Activated CD8-positive, alpha-beta memory T cell treated with anti-CD3 and anti-CD28 coated beads for 36 hours (primary cell): ENCODE results near the gene FUZ. TPM values are rescaled to one million over a fixed set of nuclear protein-coding genes. Genes with fewer than 3 reads are reported as not detected.

ENCODE experiments used
- CTCF ChIA-PET: fragments of 350-600 bp; sonication (Branson Sonifier 250); formaldehyde crosslinking; loops from one replicate; lab custom pipeline; 2021; ENCODE audit warnings: antibody characterized with exemption; lab: Charles Lee
- POLR2A ChIA-PET: fragments of 350-600 bp; sonication (Branson Sonifier 250); formaldehyde crosslinking; loops from one replicate; lab custom pipeline; 2021; ENCODE audit warnings: antibody characterized with exemption; lab: Charles Lee
- total RNA-seq, 2 experiments: library from RNA; stranded (reverse); gene quantifications; one replicate each; pipeline ENCODE4 v1.2.3, GENCODE V29; 2021

FUZ gene
- total RNA-seq, 2 experiments from 2014 or later: 32.6 to 33.4 TPM

DNA sequence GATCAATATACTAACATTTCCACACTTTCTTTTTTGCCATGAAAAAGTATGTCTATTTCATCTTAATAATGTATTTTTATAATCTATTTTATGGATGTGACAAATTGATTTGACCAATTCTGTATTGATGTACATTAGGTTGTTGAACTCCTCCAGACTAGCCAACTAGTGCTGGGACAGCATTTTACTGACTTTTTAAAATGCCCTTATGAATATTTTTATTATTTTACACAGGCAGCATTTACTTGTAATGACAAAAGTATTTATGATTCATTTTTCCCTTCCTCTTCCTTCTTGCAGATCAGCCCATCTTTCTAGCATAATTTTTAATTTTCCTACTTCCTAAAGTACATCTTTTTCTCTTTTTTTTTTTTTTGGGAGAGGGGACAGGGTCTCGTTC, 918 bp upstream of the FUZ start:
- ChIA-PET POLR2A (interaction anchor here (0.8 kb wide), 1 partner anchor 48 kb away, joined by 4 read pairs; no protein-coding TSS in a partner anchor), CTCF (no interaction called here)

DNA sequence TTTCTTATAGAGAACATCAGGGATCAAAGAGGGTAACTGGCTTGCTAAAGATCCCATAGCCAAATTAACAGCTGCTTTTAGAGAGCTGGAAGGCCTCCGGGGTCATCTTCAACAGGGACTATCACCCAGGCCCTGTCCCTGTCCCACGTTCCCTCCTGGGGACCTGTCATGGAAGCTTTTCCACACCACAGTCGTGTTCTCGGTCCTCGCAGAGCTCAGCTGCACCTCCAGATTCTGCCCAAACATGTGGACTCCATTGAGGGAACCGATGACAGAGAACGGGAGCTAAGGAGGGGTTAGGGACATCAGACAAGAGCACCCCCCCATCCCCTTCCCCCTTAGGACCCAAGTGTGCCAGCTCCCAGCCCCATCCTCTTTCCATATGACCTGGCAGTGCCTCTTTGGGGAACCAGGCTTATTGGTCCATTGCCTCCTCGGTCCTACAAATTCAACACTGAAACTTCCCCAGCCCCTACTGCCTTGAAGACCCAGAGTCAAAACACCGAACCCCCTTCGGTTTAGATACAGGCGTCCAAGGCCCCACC, 568 bp downstream of the FUZ start:
- POLR2A ChIA-PET: no interaction called here

DNA sequence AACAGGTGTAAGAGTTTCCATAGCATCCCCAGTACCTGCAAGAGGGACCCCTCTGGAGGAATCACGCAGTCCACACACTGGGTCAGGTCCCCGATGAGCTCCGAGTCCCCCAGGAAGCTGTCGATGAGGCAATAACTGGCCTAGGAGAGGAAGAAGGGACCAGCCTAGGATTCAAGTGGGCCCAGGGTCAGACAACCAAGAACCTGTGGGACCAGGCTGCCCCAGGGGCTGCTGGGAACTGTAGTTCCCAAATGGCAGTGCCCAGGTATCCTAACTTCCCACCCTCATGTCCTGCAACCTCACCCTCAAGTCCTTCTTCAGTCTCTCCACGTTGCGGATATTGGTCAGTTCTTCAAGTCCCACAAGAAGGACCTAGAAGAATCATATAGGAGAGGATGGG, 1.8 kb downstream of the FUZ start:
- CTCF ChIA-PET: no interaction called here
- POLR2A ChIA-PET: no interaction called here

More for the DNA sequence above, 568 bp downstream of the FUZ start:
- CTCF ChIA-PET: interaction anchor here (1.0 kb wide), 1 partner anchor 128 kb away, joined by 3 read pairs; no protein-coding TSS in a partner anchor

DNA sequence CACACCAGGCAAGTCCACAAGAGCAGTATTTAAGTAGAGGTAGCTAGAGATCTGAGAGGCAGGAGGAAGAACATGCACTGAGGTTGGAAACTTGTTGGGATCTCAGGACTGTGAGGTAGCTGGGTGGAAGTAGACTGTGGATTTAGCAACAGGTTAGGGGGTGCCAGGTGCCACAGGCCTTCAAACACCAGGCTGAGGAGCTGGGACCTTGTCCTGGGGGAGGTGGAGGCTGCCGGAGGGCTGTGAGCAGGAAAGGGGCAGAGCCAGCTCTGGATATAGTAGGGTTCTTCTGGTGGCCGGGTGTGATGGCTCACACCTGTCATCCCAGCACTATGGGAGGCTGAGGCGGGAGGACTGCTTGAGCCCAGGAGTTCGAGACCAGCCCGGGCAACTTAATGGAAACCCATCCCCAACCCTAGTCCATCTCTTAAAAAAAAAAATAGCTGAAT, 3.1 kb downstream of the FUZ start:
- CTCF ChIA-PET: interaction anchor here (0.6 to 1.8 kb wide), 2 partner anchors 93 to 426 kb away, joined by 4 to 8 read pairs; no protein-coding TSS in a partner anchor
- POLR2A ChIA-PET: interaction anchor here (1.1 kb wide), 1 partner anchor 192 kb away, joined by 4 read pairs; no protein-coding TSS in a partner anchor

DNA sequence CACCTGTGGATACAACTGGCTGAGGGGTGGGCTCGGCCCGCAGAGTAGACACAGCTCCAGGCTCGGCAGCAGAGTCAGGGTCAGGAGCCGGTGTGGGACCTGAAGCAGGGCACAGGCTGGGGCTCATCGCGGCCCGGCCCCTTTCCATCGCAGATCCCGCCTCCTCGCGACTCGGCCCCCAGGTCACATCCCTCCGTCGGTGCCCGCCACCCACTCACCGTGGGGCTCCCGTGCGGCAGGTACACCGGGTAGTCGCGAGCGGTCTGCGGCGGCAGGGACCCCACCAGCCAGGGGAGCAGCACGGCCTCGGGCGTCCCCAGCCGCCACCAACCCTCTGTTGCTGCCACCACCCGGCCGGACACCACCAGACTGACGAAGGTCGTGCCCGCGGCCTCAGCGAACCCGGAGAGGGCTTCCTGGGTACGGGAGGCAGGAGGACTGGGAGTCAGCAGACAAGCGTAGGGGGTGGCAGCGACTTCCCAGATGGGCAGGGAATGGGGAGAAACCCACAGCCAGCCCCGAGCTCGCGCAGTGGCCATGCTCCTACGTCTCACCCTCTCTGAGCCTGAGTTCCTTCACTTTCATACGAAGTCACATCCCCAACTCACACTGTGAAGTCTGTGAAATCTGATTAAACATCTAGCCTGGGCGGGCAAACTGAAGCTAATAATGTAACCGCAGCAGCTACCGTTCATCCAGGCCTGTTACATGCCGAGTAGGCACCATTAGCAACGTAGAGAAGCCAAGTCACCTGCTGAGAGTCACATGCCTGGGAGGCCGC, 3.7 kb downstream of the FUZ start:
- CTCF ChIA-PET: interaction anchor here (1.2 to 1.8 kb wide), 2 partner anchors 10 to 92 kb away, joined by 3 to 8 read pairs; no protein-coding TSS in a partner anchor
- POLR2A ChIA-PET: interaction anchor here (0.5 to 1.1 kb wide), 3 partner anchors 90 to 192 kb away, joined by 3 to 4 read pairs (median 3); no protein-coding TSS in a partner anchor

DNA sequence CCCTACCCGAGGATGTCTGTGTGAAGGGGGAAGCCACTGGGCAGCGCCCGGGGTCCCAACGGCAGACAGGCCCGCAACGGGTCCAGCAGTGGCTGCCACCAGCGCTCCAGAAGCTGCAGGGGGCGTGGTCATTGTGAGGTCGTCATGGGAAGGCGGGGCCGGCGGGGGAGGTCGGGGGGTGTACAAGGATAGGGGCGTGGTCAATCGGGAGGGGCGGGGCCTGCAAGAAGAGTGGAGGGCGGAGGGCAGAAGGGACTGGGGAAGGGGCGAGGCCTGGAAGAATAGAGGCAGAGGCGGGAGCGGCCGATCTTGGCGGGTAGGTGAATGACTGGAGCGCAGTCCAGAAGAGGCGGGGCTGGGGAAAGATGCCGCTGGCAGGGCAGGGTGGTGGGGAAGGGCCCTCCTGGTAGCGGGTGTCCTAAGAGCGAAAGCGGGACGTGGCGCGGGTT, 4.4 kb downstream of the FUZ start:
- POLR2A ChIA-PET: interaction anchor here (0.5 to 0.6 kb wide), 3 partner anchors 89 to 1314 kb away, joined by 3 read pairs; no protein-coding TSS in a partner anchor
- CTCF ChIA-PET: interaction anchor here (1.2 kb wide), 1 partner anchor 10 kb away, joined by 3 read pairs; no protein-coding TSS in a partner anchor

DNA sequence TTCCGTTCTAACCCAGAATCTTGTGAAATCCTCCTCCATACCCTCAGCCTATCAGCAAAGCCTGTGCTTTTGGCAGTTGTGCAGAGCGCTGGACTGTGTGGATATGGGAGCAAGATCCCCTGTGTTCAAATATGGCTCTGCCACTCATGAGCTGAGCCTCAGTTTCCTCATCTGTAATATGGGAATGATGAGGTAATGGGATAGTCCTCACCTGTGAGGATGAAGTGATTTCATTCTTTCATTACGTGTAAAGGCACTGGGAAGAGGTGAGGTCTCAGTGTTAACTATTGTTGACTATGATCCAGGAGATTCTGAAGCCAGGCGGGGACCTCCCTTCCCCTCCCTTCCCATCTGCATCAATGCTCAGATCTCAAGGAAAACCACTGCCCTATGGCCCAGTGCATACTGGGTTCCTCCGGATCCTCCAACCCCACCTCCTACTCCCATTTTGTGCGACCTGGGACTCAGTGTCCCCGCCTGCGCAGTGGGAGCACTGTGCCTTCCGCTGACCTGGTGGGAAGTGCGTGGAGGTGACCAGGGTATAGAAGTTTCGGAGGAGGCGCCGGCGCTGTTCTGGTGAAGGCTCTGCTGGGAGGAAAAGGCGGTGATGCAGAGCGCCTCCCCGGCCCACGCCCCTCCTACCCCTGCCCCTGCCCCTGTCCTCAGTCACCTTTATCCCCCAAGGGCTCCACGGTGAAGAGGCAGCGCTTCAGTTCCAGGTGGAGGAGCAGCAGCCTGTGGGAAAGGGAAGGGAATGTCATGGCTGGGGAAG, 5.0 kb downstream of the FUZ start:
- POLR2A ChIA-PET: interaction anchor here (0.6 kb wide), 1 partner anchor 1314 kb away, joined by 3 read pairs; no protein-coding TSS in a partner anchor

DNA sequence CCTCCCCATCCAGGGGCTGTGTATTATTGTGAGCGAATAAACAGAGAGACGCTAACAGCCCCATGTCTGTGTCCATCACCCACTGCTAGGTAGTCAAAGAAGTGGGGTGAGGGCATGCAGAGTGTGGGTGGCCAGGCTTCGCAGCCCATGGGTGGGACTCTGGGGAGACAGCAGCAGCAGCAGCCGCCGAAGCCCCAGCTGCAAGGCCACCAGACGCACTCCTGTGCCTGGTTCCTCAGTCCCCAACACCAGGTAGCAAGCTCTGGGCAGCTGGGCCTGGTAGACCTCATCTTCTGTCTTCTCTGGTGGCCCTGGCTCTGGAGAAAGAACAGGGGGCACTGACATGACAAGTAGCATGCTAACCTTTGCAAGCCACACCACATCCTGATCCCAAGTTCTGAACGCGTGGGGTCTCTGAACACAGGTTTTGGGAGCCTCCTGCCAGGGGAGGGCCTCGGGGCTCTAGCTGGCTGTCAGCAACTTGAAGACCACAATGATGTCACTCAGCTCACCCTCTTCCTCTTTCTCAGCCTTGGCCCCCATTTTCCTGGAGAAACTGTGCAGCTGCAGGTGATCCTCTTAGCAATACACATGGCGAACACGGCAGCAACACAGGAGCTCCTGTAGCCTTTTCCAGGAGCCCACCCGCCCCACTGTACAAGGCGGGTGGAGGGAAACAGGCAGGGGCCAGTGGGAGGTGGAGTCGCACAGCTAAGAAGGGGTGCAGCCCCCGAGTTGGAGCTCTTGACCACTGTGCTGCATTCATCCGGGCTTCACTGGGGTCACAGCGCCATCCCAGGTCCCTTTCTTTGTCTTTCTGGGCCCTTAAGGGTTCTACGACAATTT, 5.8 kb downstream of the FUZ start:
- CTCF ChIA-PET: no interaction called here
- POLR2A ChIA-PET: no interaction called here

More for the DNA sequence above, 5.0 kb downstream of the FUZ start:
- CTCF ChIA-PET: interaction anchor here (1.2 kb wide), 1 partner anchor 11 kb away, joined by 3 read pairs; no protein-coding TSS in a partner anchor

DNA sequence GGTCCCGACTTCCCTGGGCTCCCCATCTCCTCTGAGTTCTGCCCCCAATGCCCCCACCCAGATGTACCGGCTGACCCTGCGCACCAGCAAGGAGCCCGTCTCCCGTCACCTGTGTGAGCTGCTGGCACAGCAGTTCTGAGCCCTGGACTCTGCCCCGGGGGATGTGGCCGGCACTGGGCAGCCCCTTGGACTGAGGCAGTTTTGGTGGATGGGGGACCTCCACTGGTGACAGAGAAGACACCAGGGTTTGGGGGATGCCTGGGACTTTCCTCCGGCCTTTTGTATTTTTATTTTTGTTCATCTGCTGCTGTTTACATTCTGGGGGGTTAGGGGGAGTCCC, 6.5 kb downstream of the FUZ start:
- POLR2A ChIA-PET: no interaction called here
- CTCF ChIA-PET: no interaction called here

DNA sequence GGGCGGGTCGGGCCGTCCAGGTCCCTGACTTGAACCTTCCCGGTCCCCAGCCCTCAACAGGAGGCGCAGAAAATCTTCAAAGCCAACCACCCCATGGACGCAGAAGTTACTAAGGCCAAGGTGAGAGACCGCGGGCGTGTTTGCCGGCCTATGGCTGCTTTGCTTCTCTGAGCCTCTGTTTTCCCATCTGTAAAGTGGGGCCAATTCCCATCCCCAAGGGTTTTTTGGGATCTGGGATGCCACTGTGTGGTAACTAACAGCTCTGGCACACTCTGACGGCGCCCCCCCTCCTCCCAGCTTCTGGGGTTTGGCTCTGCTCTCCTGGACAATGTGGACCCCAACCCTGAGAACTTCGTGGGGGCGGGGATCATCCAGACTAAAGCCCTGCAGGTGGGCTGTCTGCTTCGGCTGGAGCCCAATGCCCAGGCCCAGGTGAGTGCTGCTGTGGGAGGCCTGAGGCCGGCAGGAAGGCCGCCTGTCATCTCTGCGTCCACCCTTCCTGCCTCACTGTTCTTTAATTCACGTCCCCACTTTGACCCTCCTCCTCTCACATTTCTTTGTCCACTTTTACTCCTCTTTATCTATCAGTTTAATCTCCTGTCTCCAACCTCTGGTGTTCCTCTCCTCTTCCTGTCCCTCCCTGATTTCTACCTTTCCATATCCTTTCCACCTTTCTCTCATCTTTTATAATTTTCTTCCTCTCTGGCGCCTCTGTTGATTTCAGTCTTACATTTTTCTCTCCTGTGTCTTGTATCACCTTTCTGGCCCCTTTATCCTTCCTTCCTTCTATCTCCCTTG, 7.1 kb downstream of the FUZ start:
- ChIA-PET POLR2A (no interaction called here), CTCF (interaction anchor here (0.8 to 1.9 kb wide), 2 partner anchors 31 to 88 kb away, joined by 4 read pairs; no protein-coding TSS in a partner anchor)

DNA sequence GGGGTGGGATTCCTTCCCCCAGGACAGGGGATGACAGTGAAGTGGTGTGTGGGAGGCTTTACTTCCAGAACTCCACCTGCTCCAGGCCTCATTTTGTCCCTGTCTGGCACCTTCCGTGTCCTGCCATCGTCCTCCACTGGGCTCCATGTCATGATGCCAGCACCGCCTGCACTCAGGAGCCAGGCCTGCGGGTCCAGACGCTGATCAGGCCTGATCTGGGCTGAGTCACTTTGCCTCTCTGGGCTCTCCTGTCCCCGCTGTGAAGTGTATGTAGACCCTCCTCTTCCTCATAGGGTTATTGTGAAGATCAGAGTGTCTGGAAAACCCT, 9.6 kb downstream of the FUZ start:
- POLR2A ChIA-PET: no interaction called here
- CTCF ChIA-PET: interaction anchor here (0.6 kb wide), 1 partner anchor 11 kb away, joined by 4 read pairs; no protein-coding TSS in a partner anchor

DNA sequence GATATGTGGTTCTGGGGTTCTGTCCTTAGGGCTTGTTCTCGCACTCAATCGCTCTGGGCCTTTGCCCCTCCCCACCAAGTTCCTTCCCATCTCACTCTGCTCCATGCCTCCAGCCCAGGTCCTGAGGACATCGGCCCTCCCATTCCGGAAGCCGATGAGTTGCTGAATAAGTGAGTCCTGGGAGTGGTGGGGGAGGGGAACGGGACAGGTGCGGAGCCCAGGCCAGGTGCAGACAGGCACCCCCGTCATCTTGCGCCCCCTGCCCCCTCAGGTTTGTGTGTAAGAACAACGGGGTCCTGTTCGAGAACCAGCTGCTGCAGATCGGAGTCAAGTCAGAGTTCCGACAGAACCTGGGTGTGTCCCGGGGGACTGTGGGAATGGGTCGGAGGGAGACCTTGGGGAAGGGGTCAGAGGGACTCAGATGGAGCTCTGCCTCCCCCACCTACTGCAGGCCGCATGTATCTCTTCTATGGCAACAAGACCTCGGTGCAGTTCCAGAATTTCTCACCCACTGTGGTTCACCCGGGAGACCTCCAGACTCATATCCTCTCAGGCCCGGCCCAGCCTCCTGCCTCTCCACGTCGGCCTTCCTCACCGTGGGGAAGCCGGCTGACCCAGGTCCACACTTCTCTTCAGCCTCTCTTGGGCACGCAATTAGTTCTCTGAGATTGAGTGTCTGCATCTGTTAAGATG, 10.1 kb downstream of the FUZ start:
- ChIA-PET POLR2A (no interaction called here), CTCF (no interaction called here)

DNA sequence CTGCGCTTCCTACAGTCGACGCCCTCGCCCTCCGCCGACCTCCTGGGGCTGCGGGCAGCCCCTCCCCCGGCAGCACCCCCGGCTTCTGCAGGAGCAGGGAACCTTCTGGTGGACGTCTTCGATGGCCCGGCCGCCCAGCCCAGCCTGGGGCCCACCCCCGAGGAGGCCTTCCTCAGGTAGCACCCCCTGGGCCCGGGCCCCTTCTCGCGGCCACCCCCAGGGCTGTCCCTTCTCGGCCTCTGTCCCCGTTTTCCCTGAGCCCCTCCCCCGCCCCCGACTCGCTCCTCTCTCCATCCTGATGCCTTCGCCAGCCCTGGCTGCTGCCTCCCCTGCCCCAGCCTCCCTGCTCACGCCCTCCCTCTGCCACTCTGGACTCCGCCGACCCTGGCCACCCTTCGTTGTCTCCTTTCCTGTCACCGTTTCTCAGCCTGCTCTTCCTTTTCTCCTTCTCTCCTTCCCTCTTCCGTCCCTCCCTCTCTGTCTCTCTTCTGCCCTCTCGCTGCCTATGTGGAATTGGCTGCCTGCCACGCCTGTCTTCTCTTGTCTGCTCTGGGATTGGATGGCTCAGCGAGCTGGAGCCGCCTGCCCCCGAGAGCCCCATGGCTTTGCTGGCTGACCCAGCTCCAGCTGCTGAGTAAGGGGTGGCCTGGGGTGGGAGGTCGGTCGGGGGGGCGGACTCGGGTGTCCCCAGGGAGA, 11.0 kb downstream of the FUZ start:
- ChIA-PET POLR2A (no interaction called here), CTCF (no interaction called here)

DNA sequence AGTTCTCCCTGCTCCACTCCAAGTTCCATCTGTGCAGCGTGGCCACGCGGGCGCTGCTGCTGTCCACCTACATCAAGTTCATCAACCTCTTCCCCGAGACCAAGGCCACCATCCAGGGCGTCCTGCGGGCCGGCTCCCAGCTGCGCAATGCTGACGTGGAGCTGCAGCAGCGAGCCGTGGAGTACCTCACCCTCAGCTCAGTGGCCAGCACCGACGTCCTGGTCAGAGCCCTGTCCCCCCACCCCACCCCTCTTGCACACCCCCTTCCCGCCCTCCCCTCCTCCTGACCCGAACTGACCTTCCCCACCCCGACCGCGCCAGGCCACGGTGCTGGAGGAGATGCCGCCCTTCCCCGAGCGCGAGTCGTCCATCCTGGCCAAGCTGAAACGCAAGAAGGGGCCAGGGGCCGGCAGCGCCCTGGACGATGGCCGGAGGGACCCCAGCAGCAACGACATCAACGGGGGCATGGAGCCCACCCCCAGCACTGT, 11.6 kb downstream of the FUZ start:
- ChIA-PET POLR2A (no interaction called here), CTCF (no interaction called here)

DNA sequence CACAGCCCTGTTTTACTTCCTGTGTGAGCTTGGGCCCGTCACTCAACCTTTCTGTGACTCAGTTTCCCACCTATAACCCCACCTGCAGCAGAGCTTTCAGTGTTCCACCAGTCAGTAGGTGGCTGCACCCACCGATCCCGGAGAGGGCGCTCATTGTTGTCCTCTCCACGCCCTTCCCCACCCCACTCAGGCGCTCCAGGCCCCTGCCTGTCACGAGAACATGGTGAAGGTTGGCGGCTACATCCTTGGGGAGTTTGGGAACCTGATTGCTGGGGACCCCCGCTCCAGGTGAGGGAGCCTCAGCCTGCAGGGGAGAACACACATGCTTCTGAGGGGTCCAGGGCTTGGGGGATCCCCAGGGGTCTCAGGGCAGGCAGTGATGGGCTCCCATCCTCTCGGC, 12.3 kb downstream of the FUZ start:
- POLR2A ChIA-PET: no interaction called here
- CTCF ChIA-PET: interaction anchor here (0.6 kb wide), 2 partner anchors 34 to 58 kb away, joined by 3 read pairs; partner anchors contain the start of gene AP2A1

DNA sequence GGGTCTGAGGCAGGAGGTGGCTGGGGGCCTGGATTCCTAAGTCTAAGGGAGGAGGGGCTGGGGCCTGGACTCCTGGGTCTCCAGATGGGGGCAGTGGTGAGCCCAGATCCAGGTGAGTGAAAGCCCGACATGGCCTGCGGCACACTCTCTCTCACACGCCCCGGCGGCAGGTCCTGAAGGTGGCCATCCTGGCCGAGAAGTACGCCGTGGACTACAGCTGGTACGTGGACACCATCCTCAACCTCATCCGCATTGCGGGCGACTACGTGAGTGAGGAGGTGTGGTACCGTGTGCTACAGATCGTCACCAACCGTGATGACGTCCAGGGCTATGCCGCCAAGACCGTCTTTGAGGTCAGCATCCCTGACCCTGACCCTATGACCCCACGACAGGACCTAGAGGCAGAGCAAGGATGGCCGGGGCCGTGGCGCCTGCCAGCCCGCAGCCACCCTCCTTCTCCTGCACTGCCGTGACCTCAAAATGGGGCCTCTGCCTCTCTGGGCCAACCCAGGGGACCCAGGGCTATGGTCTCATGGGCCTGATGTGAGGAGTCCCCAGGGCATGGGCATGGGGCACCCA, 13.2 kb downstream of the FUZ start:
- CTCF ChIA-PET: interaction anchor here (0.6 kb wide), 1 partner anchor 33 kb away, joined by 3 read pairs; the partner anchor contains the start of gene AP2A1

More for the DNA sequence above, 13.2 kb downstream of the FUZ start:
- POLR2A ChIA-PET: no interaction called here
